ENCODE results near the gene TXNDC11. TPM values are rescaled to one million over a fixed set of nuclear protein-coding genes. Genes with fewer than 3 reads are reported as not detected.

Gene TXNDC11
- total and polyA plus RNA-seq, 4 donors: 64.8 to 78.8 (median 72.2) TPM

DNA sequence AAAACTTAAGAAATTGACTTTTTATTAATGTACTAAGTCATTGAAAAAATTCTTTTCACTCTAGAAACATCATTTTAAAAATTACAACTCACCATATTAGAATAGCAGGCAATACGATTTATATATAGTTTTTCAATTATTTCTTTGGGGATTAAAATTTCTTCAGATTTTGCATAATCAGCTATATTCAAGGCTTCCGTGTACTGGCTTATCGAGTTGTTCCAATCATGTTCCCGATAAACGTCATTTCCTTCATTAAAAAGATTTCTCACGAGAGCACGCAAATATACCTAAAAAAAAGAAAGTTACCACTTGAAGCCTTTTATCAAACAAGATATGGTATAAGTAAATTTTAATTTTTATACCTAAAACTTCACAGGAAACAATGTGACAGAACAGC, 36.4 kb upstream of the TXNDC11 start:
- Histone ChIP-seq H3K9me3 (ENCODE audit: control insufficient read depth in 4 of 4, insufficient read depth in 3 of 4, low read length in 3 of 4) (no peaks in the 10 kb centered on the region), H3K27ac (ENCODE audit: low read depth in 1 of 2, low read length in 1 of 2) (no peak overlapping the region), H3K4me1 (ENCODE audit: control insufficient read depth in 5 of 5, insufficient read depth in 5 of 5, low read length in 5 of 5) (peaks cover 11 to 42% (median 24%) of the 10 kb centered on the region in 5 donors), H3K27me3 (ENCODE audit: control insufficient read depth in 3 of 3, insufficient read depth in 3 of 3, low read length in 2 of 3) (no peaks in the 10 kb centered on the region), H3K4me3 (no peak overlapping the region), H3K36me3 (ENCODE audit: control insufficient read depth in 4 of 4, insufficient read depth in 4 of 4, low read length in 4 of 4) (peaks cover 7 to 31% (median 15%) of the 10 kb centered on the region in 4 donors), H3K9ac (ENCODE audit: insufficient read depth in 1 of 2, low read length in 2 of 2) (no peak overlapping the region)
- ATAC-seq (ENCODE audit: insufficient read depth, low FRiP score): no peak
- TF ChIP-seq, protein P1, sequence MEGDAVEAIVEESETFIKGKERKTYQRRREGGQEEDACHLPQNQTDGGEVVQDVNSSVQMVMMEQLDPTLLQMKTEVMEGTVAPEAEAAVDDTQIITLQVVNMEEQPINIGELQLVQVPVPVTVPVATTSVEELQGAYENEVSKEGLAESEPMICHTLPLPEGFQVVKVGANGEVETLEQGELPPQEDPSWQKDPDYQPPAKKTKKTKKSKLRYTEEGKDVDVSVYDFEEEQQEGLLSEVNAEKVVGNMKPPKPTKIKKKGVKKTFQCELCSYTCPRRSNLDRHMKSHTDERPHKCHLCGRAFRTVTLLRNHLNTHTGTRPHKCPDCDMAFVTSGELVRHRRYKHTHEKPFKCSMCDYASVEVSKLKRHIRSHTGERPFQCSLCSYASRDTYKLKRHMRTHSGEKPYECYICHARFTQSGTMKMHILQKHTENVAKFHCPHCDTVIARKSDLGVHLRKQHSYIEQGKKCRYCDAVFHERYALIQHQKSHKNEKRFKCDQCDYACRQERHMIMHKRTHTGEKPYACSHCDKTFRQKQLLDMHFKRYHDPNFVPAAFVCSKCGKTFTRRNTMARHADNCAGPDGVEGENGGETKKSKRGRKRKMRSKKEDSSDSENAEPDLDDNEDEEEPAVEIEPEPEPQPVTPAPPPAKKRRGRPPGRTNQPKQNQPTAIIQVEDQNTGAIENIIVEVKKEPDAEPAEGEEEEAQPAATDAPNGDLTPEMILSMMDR (IDR thresholded peaks at IDR 0.05; ENCODE audit: control extremely low read depth, extremely low read depth): no peak
- 98% methylated on average over 7 of the region's 7 CpGs for WGBS, 2 donors
- no peak for DNase-seq

DNA sequence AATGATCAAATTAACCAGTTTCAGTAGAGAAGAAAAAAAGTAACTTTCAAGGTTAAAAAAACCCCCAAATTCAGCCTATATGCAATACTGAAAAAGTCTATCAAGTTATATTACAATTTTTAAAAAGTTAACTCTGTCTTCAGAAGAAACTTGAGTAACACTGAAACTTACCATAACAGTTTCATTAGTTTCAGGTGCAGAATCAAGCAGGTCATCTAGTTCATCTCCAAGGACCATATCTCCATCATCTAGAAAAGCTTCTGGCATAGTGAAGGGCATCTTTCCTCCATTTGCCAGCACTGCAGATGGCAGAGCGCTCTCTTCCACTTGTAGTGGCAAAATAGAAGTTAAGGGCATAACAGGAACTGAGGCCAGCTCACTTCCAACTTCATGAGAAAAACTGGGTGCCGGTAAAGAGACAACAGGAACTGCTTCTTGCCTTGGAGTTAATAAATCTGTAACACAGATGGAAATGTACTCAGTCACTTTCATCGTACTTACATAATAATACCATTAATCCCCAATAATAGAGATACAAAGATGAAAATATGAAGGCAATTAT, 31.5 kb upstream of the TXNDC11 start:
- ATAC-seq (ENCODE audit: insufficient read depth, low FRiP score): no peak
- Histone ChIP-seq H3K27me3 (ENCODE audit: control insufficient read depth in 3 of 3, insufficient read depth in 3 of 3, low read length in 2 of 3) (no peaks in the 10 kb centered on the region), H3K27ac (ENCODE audit: low read depth in 1 of 2, low read length in 1 of 2) (no peak overlapping the region), H3K4me3 (no peak overlapping the region), H3K4me1 (ENCODE audit: control insufficient read depth in 5 of 5, insufficient read depth in 5 of 5, low read length in 5 of 5) (no peaks in the 10 kb centered on the region), H3K9me3 (ENCODE audit: control insufficient read depth in 4 of 4, insufficient read depth in 3 of 4, low read length in 3 of 4) (no peaks in the 10 kb centered on the region), H3K9ac (ENCODE audit: insufficient read depth in 1 of 2, low read length in 2 of 2) (no peak overlapping the region), H3K36me3 (ENCODE audit: control insufficient read depth in 4 of 4, insufficient read depth in 4 of 4, low read length in 4 of 4) (peaks cover 24 to 48% (median 38%) of the 10 kb centered on the region in 4 donors)
- no peak for DNase-seq
- WGBS, 2 donors: 91% methylated on average over 3 of the region's 3 CpGs
- TF ChIP-seq, protein P1 (IDR thresholded peaks at IDR 0.05; ENCODE audit: control extremely low read depth, extremely low read depth): no peak

DNA sequence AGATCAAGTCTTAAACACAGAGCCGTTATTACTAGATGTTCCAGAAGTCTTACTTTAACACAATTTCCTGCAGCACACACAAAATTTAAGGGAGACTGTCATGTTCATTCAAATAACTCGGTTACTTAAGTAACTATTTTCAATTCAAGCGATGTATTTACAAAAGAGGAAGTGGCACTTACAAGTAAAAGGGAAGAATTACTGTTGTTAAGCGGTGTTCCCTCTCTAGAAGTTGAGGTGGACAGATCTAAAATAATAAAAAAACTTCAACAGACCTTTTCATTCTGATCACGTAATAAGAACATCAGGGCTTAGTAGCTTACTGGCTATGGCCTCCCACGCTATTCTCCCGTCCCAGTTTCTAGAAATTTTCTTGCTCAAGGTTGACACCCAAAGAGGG, 26.2 kb upstream of the TXNDC11 start:
- TF ChIP-seq, protein P1 (IDR thresholded peaks at IDR 0.05; ENCODE audit: control extremely low read depth, extremely low read depth): no peak
- no peak for ATAC-seq (ENCODE audit: insufficient read depth, low FRiP score)
- Histone ChIP-seq H3K4me3 (no peak overlapping the region), H3K4me1 (ENCODE audit: control insufficient read depth in 5 of 5, insufficient read depth in 5 of 5, low read length in 5 of 5) (no peaks in the 10 kb centered on the region), H3K27ac (ENCODE audit: low read depth in 1 of 2, low read length in 1 of 2) (no peak overlapping the region), H3K9ac (ENCODE audit: insufficient read depth in 1 of 2, low read length in 2 of 2) (no peak overlapping the region), H3K9me3 (ENCODE audit: control insufficient read depth in 4 of 4, insufficient read depth in 3 of 4, low read length in 3 of 4) (no peaks in the 10 kb centered on the region), H3K36me3 (ENCODE audit: control insufficient read depth in 4 of 4, insufficient read depth in 4 of 4, low read length in 4 of 4) (peaks cover 25 to 48% (median 42%) of the 10 kb centered on the region in 4 donors), H3K27me3 (ENCODE audit: control insufficient read depth in 3 of 3, insufficient read depth in 3 of 3, low read length in 2 of 3) (no peaks in the 10 kb centered on the region)
- DNase-seq: no peak
- 38 to 70% methylated on average over 7 of the region's 7 CpGs for WGBS, 2 donors

DNA sequence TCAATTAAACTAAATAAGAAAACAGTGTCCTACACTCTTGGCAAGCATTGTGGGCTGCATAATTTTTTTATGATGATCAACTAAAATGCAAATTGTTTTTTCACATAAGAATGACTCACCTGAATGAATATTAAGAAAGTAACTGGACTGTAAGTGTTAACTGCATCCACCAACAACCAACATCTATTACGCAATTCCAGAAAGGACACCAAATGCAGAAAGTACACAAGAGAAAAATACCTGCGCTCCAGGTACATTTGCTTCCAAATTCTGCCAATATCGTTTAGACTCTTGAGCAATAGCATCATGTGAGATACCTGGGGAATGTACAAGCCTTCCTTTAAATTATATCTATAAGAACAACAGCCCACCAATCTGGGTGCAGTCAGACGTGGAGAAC, 19.8 kb upstream of the TXNDC11 start:
- Histone ChIP-seq H3K4me3 (no peak overlapping the region), H3K9me3 (ENCODE audit: control insufficient read depth in 4 of 4, insufficient read depth in 3 of 4, low read length in 3 of 4) (no peaks in the 10 kb centered on the region), H3K9ac (ENCODE audit: insufficient read depth in 1 of 2, low read length in 2 of 2) (no peak overlapping the region), H3K27me3 (ENCODE audit: control insufficient read depth in 3 of 3, insufficient read depth in 3 of 3, low read length in 2 of 3) (no peaks in the 10 kb centered on the region), H3K4me1 (ENCODE audit: control insufficient read depth in 5 of 5, insufficient read depth in 5 of 5, low read length in 5 of 5) (peaks cover 0 to 17% (median 13%) of the 10 kb centered on the region in 5 donors), H3K27ac (ENCODE audit: low read depth in 1 of 2, low read length in 1 of 2) (no peak overlapping the region), H3K36me3 (ENCODE audit: control insufficient read depth in 4 of 4, insufficient read depth in 4 of 4, low read length in 4 of 4) (peaks cover 23 to 67% (median 39%) of the 10 kb centered on the region in 4 donors)
- 86 to 89% methylated on average over 4 of the region's 4 CpGs for WGBS, 2 donors
- DNase-seq: no peak
- no peak for ATAC-seq (ENCODE audit: insufficient read depth, low FRiP score)
- TF ChIP-seq, protein P1 (IDR thresholded peaks at IDR 0.05; ENCODE audit: control extremely low read depth, extremely low read depth): no peak
